ENCODE data around the gene UNC45B.
A peak's percentile ranks its signal among the peaks of the same experiment; 100 is the strongest.
"Not testable (repeated sequence)": the region's sequence is repeated elsewhere in the genome, so short reads cannot be mapped to it uniquely, and the experiment has no call there.

The UNC45B gene

DNA sequence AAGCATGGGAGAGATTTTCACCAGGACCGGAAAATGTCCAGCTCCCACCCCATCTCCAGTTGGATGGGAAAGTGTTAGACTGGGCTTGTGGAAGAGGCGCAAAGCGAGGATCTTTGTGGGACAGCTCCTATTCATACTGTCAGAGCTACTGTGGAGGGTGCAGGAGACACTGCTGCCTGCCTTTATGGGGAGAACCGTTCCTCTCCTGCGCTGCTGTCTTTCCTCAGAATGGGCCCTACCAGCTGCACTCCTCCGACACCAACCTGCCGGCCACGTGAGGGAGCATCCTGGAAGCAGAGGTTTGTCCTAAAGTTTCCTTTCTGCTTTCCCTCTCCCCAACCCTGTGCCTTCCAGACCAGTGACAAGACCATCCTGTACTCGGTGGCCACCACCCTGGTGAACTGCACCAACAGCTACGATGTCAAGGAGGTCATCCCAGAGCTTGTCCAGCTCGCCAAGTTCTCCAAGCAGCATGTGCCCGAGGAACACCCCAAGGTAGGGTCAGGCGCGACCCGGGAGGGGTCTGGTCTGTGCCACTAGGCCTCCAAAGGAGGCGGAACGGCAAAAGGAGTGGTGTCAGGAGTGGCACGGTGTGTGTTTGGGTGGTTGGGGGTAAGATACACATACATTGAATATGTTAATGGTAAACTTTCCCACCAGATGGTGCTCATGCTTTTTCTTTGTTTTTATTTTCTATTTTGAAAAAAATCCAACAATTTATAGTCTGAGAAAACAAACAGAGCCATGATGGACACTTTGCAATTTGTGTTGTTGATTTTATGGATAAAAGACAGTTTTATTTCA, 23.6 kb downstream of the UNC45B start:
- peak; percentile 15 to 81 for DNase-seq

DNA sequence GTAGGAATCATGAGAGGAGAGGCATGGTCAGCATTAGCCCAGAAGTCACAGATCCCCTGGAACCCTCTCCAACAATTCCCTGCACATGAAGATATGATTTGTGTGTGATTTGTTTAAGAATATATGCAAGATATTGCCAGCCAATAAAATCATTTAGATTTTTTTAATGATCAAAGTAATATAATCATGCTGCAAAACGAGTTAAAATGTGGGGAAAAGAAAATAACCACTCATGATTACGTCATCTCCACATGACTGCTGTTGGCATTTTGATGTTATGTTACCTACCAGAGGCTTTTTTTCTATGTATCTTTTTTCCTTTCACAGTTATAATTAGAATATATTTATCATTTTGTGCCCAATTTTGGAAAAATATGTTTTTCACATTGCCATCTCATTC, 24.2 kb downstream of the UNC45B start:
- DNase-seq: peak in 1 of 2 donors; percentile 62

DNA sequence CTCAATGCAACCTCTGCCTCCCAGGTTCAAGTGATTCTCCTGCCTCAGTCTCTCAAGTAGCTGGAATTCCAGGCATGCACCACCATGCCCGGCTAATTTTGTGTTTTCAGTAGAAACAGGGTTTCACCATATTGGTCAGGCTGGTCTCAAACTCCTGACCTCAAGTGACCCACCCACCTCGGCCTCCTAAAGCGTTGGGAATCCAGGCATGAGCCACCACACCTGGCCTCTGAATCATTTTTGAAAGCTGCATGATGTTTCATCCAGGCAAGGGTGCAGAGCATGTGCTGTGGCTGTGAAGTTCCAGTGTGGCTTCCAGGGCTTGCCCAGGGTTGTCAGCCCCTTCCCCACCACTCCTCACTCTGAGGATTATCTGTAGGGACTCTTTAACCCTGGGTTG, 24.7 kb downstream of the UNC45B start:
- not testable (repeated sequence) for DNase-seq

DNA sequence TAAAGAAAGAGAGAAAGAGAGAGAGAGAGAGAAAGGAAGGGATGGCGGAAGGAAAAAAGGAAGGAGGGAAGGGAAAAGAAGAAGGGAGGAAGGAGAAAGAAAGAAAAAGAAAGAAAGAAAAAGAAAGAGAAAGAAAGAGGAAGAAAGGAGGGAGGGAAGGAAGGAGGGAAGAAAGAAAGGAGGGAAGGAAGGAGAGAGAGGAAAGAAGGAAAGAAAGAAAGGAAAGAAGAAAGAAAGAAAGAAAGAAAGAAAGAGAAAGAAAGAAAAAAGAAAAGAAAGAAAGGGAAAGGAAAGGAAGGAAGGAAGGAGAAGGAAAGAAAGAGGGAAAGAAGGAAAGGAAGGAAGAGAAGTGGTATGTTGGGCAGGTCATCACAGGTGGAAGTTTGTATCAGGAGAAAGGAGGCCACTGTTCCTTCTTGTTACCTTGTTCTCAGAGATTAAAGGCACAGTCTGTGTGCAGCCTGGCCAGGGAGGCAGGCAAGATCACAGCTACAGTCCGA, 27.3 kb downstream of the UNC45B start:
- no peak for DNase-seq

DNA sequence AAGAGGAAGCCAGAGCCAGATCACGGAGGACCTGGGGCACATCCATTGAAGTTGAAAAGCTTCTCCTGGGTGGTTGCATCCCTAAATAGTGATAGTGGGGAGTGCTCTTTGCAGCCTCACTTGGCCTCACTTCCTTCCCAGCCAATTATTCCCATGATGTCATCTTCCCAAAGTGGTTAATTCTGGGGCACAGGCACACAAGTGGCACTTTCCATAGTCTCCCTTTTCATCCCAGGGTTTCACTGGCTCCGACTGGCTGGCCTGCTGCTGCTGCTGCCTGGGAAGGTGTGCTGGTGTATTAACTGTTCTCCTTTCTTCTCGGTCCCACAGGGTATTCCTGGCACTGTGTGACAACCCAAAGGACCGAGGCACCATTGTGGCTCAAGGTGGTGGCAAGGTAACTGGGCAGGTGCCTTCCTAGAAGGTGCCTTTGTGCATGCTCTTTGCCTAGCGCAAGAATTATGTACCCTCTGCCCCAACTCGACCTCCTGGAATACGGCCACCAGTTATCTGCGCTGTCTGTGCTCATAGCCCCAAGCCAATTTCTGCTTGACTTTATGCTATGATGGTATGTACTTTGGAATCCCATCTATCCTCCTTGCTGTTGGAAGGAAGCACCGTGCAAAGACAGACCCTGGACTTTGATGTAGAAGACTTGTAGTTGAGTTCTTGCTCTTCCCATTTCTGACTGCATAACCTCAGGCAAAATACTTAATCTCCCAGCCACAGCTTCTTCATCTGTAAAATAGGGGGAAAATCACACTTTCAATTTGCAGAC, 28.2 kb downstream of the UNC45B start:
- no peak for DNase-seq

DNA sequence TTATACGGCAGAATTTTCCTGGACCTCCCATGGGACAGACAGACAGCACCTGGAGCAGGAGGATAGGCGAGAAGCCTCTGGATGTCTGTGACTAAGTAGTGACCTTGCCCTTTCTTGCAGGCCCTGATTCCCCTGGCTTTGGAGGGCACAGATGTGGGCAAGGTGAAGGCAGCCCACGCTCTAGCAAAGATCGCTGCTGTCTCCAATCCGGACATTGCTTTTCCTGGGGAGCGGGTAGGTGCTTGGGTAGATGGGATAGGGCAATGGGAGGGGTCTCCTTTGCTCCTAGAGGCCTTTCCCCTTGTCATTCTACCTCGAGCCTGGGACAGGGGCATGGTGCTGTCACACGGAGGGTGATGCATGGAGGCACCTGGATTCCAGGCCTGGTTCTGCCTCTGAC, 29.3 kb downstream of the UNC45B start:
- no peak for DNase-seq

DNA sequence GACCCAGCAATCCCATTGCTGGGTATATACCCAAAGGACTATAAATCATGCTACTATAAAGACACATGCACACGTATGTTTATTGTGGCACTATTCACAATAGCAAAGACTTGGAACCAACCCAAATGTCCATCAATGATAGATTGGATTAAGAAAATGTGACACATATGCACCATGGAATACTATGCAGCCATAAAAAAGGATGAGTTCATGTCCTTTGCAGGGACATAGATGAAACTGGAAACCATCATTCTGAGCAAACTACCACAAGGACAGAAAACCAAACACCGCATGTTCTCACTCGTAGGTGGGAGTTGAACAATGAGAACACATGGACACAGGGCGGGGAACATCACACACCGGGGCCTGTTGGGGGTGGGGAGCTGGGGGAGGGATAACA, 31.8 kb downstream of the UNC45B start:
- DNase-seq: not testable (repeated sequence)

DNA sequence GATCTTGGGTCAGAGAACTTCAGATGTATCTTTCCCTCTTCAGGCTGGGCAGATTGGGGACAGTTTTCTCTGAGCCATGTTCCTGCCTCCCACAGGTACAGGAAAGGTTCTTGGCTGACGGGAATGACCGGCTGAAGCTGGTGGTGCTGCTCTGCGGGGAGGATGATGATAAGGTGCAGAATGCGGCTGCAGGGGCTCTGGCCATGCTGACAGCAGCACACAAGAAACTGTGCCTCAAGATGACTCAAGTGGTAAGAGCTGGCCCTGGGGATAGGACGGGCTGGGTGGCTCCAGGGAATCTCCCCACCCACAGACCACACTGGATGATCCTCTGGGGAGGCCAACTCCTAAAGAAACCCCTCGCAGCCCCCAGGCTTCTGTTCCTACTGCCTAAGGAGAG, 35.7 kb downstream of the UNC45B start:
- no peak for DNase-seq

DNA sequence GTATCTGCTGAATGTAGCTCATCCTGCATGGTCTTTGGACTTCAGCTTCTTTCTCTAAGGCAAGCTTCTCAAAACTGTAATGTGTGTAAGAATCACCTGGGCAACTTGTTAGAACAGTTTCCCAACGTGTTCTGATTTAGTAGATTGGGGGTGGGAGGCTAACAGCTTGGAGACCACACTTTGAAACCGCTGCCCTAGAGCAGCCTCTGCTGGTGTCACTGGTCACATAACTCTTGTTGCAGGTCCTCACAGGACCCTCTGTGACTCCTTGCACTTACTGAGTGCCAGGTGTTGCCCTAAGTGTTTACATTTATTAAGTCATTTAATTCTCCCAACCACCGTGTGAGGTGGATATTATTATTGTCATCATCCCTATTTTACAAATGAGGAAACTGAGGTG, 36.7 kb downstream of the UNC45B start:
- no peak for DNase-seq

DNA sequence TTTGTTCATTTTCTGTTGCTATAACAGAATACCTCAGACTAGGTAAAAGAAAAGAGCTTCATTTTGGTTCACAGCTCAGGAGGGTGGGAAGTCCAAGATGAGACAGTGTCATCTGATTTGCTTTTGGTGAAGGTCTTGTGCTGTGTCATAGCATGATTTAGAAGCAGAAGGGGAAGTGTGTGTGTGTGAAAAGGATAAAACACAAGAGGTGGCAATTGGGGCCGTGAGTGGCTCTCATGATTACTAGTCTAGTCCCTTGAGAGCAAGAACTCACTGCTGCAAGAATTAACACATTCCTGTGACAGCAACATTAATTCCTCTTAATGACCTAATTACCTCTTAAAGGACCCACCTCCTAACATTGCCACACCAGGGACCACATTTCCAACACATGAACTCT, 38.2 kb downstream of the UNC45B start:
- no peak for DNase-seq

DNA sequence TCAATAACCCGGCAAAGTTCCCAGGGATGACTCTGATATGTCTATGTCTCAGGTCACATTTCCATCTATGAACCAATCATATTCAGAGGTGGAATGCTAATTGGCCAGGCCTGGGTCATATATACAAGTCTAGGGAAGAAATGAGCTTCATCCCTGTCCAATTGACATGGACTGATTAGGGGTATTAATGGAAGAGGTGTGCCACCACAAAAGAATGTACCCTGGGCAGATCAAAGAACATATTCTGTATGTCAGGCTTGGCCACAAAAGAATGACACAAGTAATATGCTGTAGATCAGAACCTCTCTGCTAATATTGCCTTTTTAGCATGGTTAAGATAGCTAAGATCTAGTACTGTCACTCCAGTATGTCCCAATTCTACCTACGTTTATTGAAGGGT, 39.9 kb downstream of the UNC45B start:
- DNase-seq: no peak

DNA sequence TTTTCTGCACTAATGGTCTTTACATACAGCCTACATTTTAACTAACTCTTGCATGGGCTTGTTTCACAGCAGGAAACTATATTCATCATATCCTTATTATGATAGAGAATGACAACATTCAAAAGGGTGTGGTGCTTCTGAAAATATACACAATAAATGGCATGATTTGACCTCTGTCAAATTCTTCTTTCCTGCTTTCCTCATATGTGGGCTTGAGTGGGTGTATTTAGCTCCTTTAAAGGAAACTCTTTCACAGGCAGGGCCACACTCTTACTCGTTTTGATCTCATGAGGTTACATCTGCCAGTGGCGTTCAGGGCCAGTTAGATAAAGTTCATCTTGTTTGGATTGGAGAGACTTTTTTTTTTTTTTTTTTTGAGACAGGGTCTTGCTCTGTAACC, 40.5 kb downstream of the UNC45B start:
- DNase-seq: peak in 1 of 2 donors; percentile 25

DNA sequence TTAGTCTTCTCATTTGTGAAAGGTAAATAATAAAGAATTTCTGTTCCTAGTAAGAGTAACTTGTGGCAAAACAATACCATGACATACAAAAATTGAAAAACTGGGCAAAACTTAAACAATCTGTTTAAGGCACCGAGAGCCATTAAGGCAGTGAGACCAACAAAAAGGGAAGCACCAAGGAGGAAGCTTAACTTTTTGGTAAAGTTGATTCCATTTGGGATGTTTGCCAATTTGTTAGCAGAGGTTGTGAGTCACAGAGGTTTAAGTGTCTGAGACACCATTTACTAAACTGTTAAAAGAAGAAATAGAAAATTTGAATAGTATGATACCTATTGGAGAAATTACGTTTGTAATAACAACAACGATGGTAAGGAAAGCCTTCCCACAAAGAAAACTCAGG, 41.7 kb downstream of the UNC45B start:
- no peak for DNase-seq

DNA sequence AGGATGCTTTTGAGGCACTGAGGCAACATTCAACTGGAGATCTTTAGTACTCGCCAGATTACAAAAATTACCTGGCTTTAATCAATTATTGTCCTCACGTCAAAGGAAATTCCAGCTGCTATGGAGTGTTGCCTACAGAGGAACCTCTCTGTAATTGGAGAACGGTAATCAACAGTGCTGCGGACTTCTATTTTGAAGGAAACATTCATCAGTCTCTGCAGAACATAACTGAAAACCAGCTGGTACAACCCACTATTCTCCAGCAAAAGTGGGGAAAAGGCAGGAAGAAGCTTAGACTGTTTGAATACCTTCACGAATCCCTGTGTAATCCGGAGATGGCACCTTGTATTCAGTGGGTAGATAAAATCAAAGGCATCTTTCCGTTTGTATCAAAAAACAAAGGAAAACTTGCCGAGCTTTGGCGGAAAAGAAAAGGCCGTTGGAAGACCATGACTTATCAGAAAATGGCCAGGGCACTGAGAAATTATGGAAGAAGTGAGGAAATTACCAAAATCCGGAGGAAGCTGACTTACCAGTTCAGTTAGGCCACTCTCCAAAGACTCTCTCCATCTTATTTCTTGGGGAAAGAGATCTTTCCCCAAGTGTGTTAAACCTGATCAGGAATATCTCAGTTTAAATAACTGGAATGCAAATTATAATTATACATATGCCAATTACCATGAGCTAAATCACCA, 43.5 kb downstream of the UNC45B start:
- DNase-seq: no peak

DNA sequence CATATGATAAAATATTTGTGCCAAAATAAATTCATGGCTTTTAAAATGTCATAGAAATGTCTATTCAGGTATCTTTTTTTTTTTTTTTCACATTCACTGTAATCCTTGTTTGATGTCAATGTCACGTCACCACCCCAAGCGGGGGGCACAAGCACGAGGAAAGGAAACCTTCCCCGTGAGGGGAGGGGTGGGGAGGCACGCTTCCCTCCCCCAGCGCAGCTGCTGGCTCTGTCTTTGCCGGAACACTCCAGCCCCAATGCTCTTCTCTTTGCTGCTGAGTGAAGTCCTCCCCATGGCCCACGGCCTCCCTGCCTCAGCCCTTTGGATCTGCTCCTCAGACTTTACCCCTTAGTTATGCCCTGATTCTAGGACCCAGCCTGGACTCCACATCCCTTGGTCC, 45.1 kb downstream of the UNC45B start:
- DNase-seq: peak in 1 of 2 donors; percentile 57

DNA sequence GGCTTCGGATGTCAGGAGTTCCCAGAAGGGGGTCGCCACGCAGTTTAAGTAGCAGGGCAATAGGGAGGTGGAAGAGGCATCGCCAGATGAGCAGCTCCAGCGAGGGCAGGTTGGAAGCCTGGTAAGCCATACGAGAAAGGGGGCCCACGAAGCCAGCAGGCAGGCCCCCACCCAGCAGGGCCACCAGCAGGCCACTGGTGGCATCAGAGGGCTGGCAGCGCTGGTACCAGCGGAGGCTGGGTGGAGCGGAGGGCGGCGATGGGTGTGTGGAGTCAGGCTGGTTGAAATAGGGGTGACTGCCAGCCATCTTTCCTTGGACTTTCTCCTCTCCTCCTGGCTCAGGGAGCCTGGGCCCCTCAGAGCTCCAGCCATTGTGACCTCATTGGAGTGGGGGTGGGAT, 46.4 kb downstream of the UNC45B start, which contains the start of gene SLC35G3:
Gene SLC35G3 (minus strand): TSS at position 393 of the 400 bp plus-strand sequence. CDS start 86 bp downstream, at position 307.
- DNase-seq: not testable (repeated sequence)

DNA sequence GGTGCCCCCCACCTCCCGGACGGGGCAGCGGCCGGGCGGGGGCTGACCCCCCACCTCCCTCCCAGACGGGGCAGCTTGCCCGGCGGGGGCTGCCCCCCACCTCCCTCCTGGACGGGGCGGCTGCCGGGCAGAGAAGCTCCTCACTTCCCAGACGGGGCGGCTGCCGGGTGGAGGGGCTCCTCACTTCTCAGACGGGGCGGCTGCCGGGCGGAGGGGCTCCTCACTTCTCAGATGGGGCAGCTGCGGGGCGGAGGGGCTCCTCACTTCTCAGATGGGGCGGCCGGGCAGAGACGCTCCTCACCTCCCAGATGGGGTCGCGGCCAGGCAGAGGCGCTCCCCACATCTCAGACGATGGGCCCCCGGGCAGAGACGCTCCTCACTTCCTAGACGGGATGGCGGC, 47.4 kb downstream of the UNC45B start:
- DNase-seq: not testable (repeated sequence)

DNA sequence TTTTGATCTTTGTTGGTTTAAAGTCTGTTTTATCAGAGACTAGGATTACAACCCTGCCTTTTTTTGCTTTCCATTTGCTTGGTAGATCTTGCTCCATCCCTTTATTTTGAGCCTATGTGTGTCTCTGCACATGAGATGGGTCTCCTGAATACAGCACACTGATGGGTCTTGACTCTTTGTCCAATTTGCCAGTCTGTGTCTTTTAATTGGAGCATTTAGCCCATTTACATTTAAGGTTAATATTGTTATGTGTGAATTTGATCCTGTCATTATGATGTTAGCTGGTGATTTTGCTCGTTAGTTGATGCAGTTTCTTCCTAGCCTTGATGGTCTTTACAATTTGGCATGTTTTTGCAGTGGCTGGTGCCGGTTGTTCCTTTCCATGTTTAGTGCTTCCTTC, 55.0 kb downstream of the UNC45B start:
- DNase-seq: not testable (repeated sequence)

DNA sequence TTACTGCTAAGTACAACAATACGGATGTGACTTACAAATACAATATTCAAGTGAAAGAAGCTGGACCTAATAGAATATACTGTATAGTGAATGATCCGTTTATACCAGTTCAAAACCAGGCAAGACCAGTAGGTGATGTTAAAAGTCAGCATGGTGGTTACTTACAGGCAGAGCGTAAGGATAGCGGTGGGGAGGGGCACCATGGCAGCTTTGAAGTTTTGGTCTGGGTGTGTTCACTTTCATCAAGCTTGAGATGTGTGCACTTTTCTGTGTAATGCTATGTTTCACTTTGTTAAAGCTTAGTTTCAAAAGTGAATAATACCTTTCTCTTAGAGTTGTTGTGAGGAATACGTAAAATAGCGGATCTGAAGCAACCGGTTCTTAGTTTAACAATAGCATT, 63.1 kb downstream of the UNC45B start:
- peak; percentile 44 to 51 for DNase-seq

DNA sequence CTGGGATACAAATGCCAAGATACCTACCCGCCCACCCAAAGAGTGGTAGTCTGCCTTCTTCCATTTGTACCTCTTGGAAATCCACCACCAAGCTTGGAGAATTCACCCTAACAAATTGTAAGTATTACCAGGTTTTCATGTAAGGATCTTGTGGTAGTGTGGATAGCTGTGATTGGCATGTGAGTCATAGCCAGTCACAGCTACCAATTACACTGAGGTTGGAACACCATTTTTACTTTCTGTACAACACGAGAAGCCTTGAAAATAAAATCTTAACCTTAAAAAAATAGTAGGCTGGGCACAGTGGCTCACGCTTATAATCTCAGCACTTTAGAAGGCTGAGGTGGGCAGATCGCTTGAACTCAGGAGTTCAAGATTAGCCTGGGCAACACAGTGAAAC, 65.1 kb downstream of the UNC45B start:
- DNase-seq: no peak

DNA sequence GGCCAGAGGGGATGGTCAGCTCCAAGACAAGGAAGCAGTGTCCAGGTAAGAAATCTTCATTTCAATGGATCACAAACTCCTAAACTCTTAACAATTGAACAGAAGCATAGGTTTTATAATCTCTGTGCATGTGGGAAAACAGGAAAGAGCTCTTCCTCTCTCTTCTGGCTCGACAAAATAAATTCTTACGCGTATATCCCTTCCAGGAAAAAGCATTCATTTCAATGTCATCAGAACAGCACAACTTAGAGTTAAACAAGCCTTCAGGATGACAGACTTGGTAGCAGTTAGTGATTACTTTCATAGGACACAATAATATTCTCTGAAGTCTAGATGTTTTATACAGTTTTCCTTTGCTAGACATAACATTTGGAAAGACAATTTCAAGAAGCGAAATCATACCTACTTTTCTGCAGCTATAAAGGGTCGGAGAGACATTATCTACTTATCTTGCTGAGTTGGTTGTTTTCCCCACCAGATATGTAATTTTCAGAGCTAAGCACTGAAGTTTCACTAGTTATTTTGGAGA, 65.9 kb downstream of the UNC45B start:
- peak in 1 of 2 donors; percentile 15 for DNase-seq

DNA sequence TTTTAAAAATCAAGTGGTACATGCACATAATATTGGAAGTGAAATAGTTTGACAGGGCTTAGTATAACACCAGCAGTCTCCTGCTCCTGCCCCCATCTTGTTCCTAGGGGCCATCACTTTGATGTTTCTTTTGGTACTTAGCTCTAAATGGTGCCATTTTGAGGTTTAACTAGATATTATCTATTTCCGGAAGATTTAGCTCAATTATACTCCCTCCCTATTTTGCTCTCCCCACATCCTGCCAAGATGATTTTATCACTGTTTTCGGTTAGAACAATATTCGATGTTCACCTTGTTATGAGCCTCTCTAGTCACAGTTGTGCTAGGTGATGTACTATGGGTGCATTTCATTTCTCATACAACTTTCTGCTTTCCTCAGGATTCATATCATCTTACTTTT, 66.6 kb downstream of the UNC45B start:
- DNase-seq: peak; percentile 40 to 88
